Measurements from ENCODE around the gene LSM6.

LSM6 gene

GRCh38 chr4:146193628-146194027 is 18.1 kb downstream of the LSM6 start:
- H3K36me3 ChIP-seq: peaks cover 18 to 39% (median 36%) of the 10 kb centered on the region in 3 donors
- H3K27me3 ChIP-seq: no peaks in the 10 kb centered on the region
- DNase-seq: no peak
- no peaks in the 10 kb centered on the region for H3K4me1 ChIP-seq
- no peak overlapping the region for H3K4me3 ChIP-seq
- intact Hi-C loops (cut with DNase I; ENCODE audit: low total_unique reads): no loop called here
- H3K27ac ChIP-seq: no peak overlapping the region
- no peak for TF ChIP-seq CTCF (IDR thresholded peaks at IDR 0.05)
- no peaks in the 10 kb centered on the region for H3K9me3 ChIP-seq

DNA sequence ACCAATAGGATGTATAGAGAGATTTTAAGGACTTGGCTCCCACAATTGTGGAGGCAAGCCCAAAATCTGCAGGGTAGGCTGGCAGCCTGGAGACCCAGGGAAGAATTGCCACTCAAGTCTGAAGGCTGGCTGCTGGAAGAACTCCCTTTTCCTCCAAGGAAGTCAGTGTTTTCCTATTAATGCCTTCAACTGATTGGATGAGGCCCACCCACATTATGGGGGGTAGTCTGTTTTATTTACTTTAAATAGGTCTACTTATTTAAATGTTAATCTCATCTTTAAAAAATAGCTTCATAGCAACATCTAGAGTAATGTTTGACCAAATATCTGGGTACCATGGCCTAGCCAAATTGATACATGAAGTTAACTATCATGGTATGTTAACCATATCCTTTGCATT is 18.7 kb downstream of the LSM6 start:
- no peak for TF ChIP-seq CTCF (IDR thresholded peaks at IDR 0.05)
- no peak for DNase-seq
- H3K36me3 ChIP-seq: peaks cover 18 to 33% (median 30%) of the 10 kb centered on the region in 3 donors
- no peaks in the 10 kb centered on the region for H3K27me3 ChIP-seq
- H3K4me3 ChIP-seq: no peak overlapping the region
- no peak overlapping the region for H3K27ac ChIP-seq
- H3K9me3 ChIP-seq: peaks cover 0 to 1% (median 0%) of the 10 kb centered on the region in 3 donors
- intact Hi-C loops (cut with DNase I; ENCODE audit: low total_unique reads): no loop called here
- H3K4me1 ChIP-seq: no peaks in the 10 kb centered on the region

DNA sequence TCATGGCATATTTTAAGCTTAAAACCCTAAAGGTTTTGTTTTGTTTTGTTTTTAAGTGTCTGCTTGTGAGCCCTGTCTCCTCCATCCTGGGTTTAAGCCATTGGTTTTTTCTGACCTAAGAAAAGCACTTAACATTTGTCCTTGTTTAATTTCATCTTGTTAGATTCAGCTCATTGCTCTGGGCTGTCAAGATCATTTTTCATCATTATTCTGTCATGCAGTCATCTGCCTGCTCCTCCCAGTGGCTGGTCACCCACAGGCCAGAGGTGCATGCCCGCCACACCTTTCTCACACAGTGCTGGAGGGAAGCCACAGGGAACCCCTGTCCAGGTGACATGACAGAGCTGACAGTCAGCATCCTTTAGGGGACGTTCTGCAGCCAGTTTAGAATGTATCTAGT is 27.1 kb downstream of the LSM6 start:
- Histone ChIP-seq H3K4me3 (no peak overlapping the region), H3K36me3 (peaks cover 0 to 16% (median 15%) of the 10 kb centered on the region in 3 donors), H3K4me1 (no peaks in the 10 kb centered on the region), H3K9me3 (peaks cover 0 to 8% (median 0%) of the 10 kb centered on the region in 3 donors), H3K27ac (no peak overlapping the region), H3K27me3 (no peaks in the 10 kb centered on the region)
- intact Hi-C loops (cut with DNase I; ENCODE audit: low total_unique reads): no loop called here
- TF ChIP-seq CTCF (IDR thresholded peaks at IDR 0.05): no peak
- DNase-seq: no peak

GRCh38 chr4:146207410-146207809 is 31.9 kb downstream of the LSM6 start:
- H3K27me3 ChIP-seq: no peaks in the 10 kb centered on the region
- H3K36me3 ChIP-seq: peaks cover 0 to 5% (median 0%) of the 10 kb centered on the region in 3 donors
- no peaks in the 10 kb centered on the region for H3K4me1 ChIP-seq
- H3K4me3 ChIP-seq: no peak overlapping the region
- no peak for TF ChIP-seq CTCF (IDR thresholded peaks at IDR 0.05)
- H3K9me3 ChIP-seq: peaks cover 0 to 6% (median 0%) of the 10 kb centered on the region in 3 donors
- intact Hi-C loops (cut with DNase I; ENCODE audit: low total_unique reads): no loop called here
- no peak overlapping the region for H3K27ac ChIP-seq
- no peak for DNase-seq

DNA sequence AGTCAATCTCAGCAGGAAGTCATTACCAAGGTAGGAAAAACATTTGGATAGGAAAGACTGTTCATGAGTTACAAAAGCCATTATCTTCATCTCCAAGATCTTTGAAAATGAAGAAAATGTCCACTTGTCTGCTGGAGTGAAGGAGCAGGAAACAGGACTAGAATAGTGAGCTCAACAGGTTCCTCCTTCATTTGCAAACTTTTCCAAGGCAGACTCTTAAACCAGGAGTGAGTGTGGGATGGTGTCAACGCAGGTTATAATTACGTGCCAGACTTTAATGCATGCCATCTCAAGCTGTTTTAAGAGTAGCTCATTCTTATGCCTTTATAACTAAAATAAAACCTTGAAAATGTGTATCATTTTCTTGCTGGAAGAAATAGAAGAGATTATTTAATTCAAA is 35.4 kb downstream of the LSM6 start:
- no peaks in the 10 kb centered on the region for H3K27me3 ChIP-seq
- H3K4me1 ChIP-seq: no peaks in the 10 kb centered on the region
- H3K4me3 ChIP-seq: no peak overlapping the region
- H3K9me3 ChIP-seq: no peaks in the 10 kb centered on the region
- no peak overlapping the region for H3K27ac ChIP-seq
- no peak for DNase-seq
- no peaks in the 10 kb centered on the region for H3K36me3 ChIP-seq
- TF ChIP-seq CTCF (IDR thresholded peaks at IDR 0.05): no peak
- intact Hi-C loops (cut with DNase I; ENCODE audit: low total_unique reads): no loop called here

GRCh38 chr4:146211440-146211839 is 35.9 kb downstream of the LSM6 start:
- no peak for DNase-seq
- intact Hi-C loops (cut with DNase I; ENCODE audit: low total_unique reads): no loop called here
- Histone ChIP-seq H3K4me1 (no peaks in the 10 kb centered on the region), H3K27ac (no peak overlapping the region), H3K27me3 (no peaks in the 10 kb centered on the region), H3K36me3 (no peaks in the 10 kb centered on the region), H3K9me3 (no peaks in the 10 kb centered on the region), H3K4me3 (no peak overlapping the region)
- no peak for TF ChIP-seq CTCF (IDR thresholded peaks at IDR 0.05)
